UCSD-AML1 (cell line): ENCODE measurements around the gene UCK1.
"Not testable (repeated sequence)": the region's sequence is repeated elsewhere in the genome, so short reads cannot be mapped to it uniquely, and the experiment has no call there.

Source experiments
- DNase-seq: peaks from one replicate; lab custom pipeline; 2025; ENCODE audit not compliant: unreplicated experiment; lab: John Stamatoyannopoulos, UW

UCK1 gene

GRCh38 chr9:131554087-131554842, 23.2 kb upstream of the UCK1 start:
- no peak for DNase-seq

- DNase-seq: no peak
Observed at GRCh38 chr9:131552030-131552429, 21.0 kb upstream of the UCK1 start.

DNA sequence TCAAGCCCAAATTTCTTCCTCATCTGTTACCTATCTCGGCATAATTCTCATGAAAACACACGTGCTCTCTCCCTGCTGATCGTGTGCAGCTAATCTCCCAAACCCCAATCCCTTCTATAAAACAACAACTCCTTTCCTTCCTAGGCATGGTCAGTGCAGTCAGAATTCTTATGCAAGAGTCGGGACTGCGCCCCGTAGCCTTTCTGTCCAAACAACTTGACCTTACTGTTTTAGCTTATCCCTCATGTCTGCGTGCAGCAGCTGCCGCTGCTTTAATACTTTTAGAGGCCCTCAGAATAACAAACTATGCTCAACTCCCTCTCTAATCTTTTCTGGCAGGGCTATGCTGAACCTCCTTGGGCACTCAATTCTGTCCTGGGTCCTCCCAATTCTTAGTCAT, 19.4 kb upstream of the UCK1 start:
- not testable (repeated sequence) for DNase-seq

DNA sequence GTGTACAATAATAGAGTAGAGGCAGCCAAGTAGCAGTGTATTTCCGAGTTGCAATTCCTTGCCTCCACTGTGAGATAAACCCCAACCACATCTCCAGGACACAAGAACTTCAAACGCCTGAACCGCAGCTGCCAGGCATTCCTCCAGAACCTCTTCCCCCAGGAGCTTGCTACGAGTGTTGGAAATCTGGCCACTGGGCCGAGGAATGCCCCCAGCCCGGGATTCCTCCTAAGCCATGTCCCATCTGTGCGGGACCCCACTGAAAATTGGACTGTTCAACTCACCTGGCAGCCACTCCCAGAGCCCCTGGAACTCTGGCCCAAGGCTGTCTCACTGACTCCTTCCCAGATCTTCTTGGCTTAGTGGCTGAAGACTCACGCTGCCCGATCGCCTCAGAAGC, 18.1 kb upstream of the UCK1 start:
- DNase-seq: not testable (repeated sequence)

GRCh38 chr9:131546336-131547084, 15.4 kb upstream of the UCK1 start:
- DNase-seq: no peak

GRCh38 chr9:131545786-131546335, 14.8 kb upstream of the UCK1 start:
- DNase-seq: no peak

DNA sequence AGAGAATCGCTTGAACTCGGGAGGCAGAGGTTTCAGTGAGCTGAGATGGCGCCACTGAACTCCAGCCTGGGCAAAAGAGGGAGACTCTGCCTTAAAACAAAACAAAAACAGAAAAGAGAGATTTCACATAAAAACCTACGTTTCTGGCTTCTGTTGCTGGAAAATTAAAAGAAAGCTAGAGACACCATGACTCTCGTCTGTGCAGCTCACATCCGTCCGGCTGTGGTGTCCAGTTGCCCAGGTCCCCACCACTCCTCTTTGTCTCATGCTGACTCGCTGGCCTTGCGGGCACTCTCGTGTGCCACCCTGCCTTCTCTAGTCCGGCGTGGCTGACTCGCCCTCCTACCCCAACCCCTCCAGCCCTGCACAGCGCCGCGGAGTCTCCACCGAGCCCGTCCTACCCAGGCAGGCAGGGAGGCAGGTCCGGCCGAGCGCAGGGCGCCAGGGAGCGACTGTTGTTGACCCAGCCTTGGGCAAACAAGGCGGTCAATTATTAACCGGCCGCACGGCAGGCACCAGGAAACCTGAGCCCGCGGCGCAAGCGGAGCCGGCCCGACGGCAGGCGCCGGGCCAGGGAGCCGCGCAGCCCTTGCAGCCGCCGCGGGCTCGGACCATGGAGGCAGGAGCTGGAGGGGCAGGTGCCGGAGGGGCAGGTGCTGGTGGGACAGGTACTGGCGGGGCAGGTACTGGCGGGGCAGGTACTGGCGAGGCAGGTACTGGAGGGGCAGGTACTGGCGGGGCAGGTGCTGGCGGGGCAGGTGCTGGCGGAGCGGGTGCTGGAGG, 14.1 kb upstream of the UCK1 start, which contains the start of gene PRRT1B:
PRRT1B (plus strand) TSS at position 521 of the 783 bp plus-strand sequence; CDS start at position 614, 93 bp downstream.
- DNase-seq: no peak

GRCh38 chr9:131543141-131543540, 12.1 kb upstream of the UCK1 start:
- DNase-seq: no peak

DNA sequence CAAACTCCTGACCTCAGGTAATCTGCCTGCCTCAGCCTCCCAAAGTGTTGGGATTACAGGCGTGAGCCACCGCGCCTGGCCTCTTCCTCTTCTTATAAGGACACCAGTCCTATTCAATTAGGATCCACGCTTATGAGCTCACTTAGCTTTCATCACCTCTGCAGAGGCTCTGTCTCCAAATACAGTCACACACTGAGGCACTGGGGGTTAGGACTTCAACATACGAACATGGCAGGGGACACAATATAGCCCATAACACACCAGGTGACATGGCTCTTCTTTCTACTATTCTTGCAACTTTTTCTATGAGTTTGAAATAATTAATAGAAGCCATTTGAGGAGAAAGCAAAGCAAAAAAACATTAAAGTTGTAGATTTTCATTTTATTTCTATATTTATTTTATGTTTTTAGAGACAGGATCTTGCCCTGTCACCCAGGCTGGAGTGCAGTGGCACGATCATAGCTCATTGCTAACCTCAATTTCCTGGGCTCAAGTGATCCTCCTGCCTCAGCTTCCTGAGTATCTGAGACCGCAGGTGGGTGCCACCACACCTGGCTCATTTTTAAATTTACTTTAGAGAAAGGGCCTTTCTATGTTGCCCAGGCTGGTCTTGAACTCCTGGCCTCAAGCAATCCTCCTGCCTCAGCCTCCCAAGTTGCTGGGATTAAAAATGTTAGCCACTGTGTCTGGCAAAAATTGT, 8.3 kb upstream of the UCK1 start:
- no peak for DNase-seq

DNA sequence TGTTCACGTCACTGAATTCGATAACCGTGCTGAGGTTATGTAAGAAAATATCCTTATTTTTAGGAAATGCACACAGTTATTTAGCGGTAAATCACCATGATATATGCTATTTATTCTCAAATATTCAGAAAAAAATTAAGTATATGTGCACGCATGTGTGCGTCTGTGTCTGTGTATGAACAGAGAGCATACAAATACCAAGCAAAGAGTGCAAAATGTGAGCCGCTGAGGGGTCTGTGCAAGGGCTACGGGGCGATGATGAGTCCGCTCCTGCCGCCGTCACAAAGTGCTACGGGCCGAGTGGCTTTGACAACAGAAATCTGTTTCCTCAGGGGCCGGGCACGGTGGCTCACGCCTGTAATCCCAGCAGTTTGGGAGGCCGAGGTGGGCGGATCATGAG, 6.9 kb upstream of the UCK1 start:
- no peak for DNase-seq

GRCh38 chr9:131534721-131535237, 3.7 kb upstream of the UCK1 start:
- DNase-seq: no peak

GRCh38 chr9:131530546-131530919, 530 bp downstream of the UCK1 start:
- DNase-seq: no peak

DNA sequence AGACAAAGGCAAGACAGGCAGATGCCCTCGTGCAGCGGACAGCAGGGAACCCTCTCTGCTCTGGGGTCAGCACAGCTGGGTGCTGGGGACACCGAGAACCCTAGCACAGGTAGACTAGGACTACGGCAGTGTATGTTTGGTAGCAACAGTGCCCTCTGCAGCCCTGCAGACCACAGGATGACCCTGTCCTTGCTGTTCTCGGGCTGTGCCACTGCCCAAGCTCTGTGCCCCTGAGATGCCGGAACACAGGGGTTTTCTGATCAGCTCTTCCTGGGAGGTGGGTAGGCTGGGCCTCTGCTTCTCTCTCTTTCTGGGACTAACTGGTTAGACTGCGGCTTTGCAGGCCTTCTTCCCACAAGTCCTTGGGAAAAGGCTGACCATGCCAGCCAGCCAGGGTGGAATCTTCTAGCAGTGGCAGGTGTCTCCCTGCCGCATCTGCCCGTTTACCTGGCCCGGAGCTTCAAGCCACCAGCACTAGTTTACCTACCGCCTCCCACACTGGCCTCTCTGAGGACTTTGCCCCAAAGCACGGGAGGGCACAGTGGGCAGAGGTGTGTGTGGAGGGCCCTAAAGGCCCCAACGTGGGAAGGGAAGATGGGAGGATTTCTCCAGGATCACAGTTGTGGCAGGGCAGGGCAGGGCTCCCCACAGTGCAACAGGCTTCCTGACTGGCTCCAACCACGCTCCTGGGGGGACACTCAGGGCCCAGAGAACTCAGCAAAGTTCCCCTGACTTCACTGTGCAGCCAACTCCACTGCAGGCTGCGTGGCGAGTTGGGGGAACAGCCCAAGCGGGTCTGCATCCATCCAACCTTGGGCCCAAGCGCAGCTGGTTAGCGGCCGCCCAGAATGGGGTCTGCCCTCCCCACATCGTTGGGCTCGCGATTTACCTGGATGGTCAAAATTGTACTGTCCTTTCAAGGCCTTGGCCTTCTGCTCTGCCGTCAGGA, 1.2 kb downstream of the UCK1 start:
- DNase-seq: no peak

DNA sequence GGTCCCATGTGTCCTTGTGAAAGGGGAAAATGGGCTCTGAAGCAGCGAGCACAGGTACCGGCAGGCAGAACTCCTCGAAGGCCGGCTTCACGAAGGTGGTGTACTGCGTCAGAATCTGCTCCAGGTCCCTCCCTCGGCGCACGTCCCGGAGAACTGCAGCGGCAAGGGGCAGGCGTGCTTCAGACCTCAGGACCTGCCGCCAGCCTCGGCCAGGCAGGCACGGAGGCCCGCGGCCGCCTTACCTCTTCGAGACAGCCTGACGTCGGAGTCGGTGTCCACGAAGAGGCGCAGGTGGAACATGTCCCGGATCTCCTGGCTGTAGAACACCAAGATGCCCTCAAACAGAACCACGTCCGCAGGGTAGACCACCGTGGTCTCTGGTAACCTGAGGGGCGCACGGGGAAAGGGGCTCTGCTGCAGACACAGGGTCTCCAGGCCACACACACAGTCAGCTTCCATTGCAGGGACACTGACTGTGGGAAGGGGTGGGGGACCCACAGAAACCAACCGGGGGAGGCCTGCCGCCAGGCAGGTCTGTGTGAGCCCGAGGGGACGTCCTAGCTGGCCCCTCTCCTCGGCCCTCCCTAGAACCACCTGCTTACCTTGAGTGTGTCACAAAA, 2.1 kb downstream of the UCK1 start:
- no peak for DNase-seq

GRCh38 chr9:131528186-131528585, 2.9 kb downstream of the UCK1 start:
- no peak for DNase-seq

- no peak for DNase-seq
Observed at GRCh38 chr9:131525643-131526565, 5.2 kb downstream of the UCK1 start.

GRCh38 chr9:131524665-131525315, 6.3 kb downstream of the UCK1 start:
- no peak for DNase-seq
